Measurements from ENCODE around the gene CDC45. TPM values are rescaled to one million over a fixed set of nuclear protein-coding genes. Genes with fewer than 3 reads are reported as not detected.

CDC45 gene
- total and polyA plus RNA-seq, 2 of the 13 experiments (the other 11 are each of a cell fraction or from before 2014, with no cell fraction given): 14.4 to 36.3 TPM

DNA sequence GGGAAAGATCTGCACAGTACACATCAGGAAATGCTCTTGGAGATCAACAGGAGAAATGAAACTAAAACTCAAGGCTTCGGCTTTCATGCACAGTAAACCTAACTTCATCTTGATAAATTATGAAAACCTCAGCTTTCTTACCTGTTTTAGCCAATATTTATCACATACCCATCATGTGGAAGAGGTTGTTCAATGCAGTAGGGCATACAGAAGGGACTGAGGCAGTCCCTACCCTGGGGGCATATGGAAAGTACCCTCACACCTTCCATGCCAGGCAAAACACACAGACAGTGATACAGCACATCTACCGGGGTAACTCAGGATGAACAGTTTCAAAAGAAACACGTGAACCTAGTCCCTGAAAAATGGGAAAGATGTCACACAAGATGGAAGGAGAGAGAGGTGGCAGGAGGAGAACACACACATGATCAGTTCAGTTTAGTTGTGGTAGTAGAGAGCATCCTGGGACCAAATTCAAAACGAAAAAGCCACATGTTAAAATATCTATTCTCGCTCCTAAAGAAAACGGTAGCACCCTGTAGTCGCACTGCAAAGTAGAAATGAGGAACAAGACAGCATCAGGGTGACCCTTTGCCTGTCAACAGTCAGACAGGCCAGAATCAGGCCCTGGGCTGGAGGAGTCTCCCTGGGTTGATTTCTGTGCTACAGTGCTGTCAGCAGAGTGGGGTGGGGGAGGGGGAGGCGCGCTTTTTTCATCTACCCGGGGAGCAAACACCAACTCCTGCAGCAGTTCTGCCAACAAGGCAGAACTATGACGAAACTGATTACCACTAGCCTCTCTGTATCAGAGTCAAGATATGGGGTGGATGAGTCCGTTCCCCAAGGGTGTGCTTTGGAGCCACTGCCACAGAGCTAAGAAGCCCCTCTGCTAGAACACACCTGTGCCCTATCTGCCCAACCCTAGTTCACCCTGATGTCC, 49.5 kb upstream of the CDC45 start (continued):
- TF ChIP-seq ARNT (IDR thresholded peaks at IDR 0.05) (no peak), ZSCAN22 (CRISPR knock-in tag; IDR thresholded peaks at IDR 0.05) (no peak), ELF4 (CRISPR knock-in tag; IDR thresholded peaks at IDR 0.05; ENCODE audit: borderline replicate concordance) (no peak), KDM2A (CRISPR knock-in tag; IDR thresholded peaks at IDR 0.05; ENCODE audit: borderline replicate concordance, low read depth) (no peak), ZNF713 (CRISPR knock-in tag; IDR thresholded peaks at IDR 0.05) (no peak), ZNF281 (CRISPR knock-in tag; IDR thresholded peaks at IDR 0.05; ENCODE audit: borderline replicate concordance) (peak; percentile 69; the same call in 1 of the 2 replicates), MEF2D (CRISPR knock-in tag; IDR thresholded peaks at IDR 0.05) (no peak), ZNF33B (CRISPR knock-in tag; IDR thresholded peaks at IDR 0.05) (no peak), NFE2L1 (CRISPR knock-in tag; IDR thresholded peaks at IDR 0.05; ENCODE audit: borderline replicate concordance) (no peak), GABPA (IDR thresholded peaks at IDR 0.05; ENCODE audit: low read depth, low read length) (0 out of 2 replicates have a peak, but pooled peaks have one; percentile 9), GABPA (CRISPR knock-in tag; IDR thresholded peaks at IDR 0.05; ENCODE audit: low read depth) (no peak), MLXIP (CRISPR knock-in tag; IDR thresholded peaks at IDR 0.05; ENCODE audit: borderline replicate concordance) (no peak), CEBPG (CRISPR knock-in tag; IDR thresholded peaks at IDR 0.05) (0 out of 2 replicates have a peak, but pooled peaks have one; percentile 34)
- TF ChIP-seq, protein P1, sequence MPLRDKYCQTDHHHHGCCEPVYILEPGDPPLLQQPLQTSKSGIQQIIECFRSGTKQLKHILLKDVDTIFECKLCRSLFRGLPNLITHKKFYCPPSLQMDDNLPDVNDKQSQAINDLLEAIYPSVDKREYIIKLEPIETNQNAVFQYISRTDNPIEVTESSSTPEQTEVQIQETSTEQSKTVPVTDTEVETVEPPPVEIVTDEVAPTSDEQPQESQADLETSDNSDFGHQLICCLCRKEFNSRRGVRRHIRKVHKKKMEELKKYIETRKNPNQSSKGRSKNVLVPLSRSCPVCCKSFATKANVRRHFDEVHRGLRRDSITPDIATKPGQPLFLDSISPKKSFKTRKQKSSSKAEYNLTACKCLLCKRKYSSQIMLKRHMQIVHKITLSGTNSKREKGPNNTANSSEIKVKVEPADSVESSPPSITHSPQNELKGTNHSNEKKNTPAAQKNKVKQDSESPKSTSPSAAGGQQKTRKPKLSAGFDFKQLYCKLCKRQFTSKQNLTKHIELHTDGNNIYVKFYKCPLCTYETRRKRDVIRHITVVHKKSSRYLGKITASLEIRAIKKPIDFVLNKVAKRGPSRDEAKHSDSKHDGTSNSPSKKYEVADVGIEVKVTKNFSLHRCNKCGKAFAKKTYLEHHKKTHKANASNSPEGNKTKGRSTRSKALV (CRISPR knock-in tag; IDR thresholded peaks at IDR 0.05): no peak
- TF ChIP-seq, protein P2, sequence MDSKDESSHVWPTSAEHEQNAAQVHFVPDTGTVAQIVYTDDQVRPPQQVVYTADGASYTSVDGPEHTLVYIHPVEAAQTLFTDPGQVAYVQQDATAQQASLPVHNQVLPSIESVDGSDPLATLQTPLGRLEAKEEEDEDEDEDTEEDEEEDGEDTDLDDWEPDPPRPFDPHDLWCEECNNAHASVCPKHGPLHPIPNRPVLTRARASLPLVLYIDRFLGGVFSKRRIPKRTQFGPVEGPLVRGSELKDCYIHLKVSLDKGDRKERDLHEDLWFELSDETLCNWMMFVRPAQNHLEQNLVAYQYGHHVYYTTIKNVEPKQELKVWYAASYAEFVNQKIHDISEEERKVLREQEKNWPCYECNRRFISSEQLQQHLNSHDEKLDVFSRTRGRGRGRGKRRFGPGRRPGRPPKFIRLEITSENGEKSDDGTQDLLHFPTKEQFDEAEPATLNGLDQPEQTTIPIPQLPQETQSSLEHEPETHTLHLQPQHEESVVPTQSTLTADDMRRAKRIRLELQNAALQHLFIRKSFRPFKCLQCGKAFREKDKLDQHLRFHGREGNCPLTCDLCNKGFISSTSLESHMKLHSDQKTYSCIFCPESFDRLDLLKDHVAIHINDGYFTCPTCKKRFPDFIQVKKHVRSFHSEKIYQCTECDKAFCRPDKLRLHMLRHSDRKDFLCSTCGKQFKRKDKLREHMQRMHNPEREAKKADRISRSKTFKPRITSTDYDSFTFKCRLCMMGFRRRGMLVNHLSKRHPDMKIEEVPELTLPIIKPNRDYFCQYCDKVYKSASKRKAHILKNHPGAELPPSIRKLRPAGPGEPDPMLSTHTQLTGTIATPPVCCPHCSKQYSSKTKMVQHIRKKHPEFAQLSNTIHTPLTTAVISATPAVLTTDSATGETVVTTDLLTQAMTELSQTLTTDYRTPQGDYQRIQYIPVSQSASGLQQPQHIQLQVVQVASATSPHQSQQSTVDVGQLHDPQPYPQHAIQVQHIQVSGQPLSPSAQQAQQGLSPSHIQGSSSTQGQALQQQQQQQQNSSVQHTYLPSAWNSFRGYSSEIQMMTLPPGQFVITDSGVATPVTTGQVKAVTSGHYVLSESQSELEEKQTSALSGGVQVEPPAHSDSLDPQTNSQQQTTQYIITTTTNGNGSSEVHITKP (CRISPR knock-in tag; IDR thresholded peaks at IDR 0.05; ENCODE audit: low read depth): no peak

Data from HepG2 (cell line).